ENCODE measurements around the gene ABHD8. TPM values are rescaled to one million over a fixed set of nuclear protein-coding genes. Genes with fewer than 3 reads are reported as not detected.
A peak's percentile ranks its signal among the peaks of the same experiment; 100 is the strongest.

Gene ABHD8
- total and polyA plus RNA-seq, 2 of the 4 experiments (the other 2 are of a cell fraction), result 3.9 to 10.2 TPM

DNA sequence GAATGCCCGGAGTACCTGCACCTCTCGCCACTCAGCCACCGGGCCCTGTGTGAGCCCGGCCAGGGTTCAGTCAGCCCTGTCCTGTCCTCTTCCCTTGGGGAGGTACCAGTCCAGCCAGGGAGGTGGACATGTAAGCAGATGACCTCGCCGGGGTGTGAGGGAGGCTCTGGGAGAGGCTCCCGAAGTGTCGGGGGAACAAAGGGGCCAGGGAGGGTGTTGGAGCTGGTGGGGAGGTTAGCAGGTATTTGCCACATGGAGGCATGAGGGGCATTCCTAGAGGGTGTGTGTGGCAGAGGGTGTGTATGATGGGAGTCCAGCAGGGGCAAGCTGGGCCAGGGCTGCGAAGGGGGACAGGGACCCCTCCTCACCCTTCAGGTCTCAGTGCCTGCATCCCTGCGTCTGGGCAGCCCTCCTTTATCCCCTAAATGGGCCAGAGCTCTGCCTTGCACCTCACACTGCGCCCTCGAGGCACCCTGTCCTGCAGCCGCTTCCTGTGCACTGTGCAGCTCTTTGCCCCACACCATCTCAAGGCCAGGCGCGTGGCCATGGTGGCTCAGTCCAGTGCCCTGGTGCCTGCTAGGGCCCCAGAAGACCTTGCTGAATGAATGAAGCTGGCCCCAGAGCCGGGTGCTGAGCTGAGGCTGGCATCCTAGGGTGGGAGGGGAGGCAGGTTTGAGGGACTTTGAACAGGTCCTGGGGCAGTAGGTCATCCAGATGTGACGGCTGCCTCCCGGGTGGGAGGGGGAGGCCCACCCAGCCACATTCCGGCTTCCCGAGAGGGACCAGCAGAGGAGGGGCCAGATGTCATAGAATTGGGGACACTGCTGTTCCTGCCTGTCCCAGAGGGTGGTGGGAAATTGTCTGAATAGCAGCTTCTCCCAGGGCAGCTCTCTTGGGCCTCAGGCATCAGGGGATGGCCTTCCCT lies 9.2 kb upstream of the ABHD8 start:
- Histone ChIP-seq H2AK5ac (ENCODE audit: low read depth, low read length) (peak overlapping the region; percentile 93), H3K4me2 (ENCODE audit: low read depth, low read length) (peak overlapping the region; percentile 57), H4K20me1 (ENCODE audit: insufficient read depth, low read length) (peaks cover 29% of the 10 kb centered on the region), H3K18ac (ENCODE audit: low read depth, low read length) (no peak overlapping the region), H2AK9ac (replicated peaks; ENCODE audit: low read depth, low read length, poor library complexity) (peak overlapping the region; percentile 92), H2BK5ac (ENCODE audit: low read depth, low read length, poor library complexity, severe bottlenecking) (peak overlapping the region; percentile 89), H4K91ac (ENCODE audit: insufficient read depth, low read depth, low read length) (peak overlapping the region; percentile 73), H2BK15ac (ENCODE audit: low read depth, low read length) (0 out of 3 replicates have a peak overlapping the region, but pooled peaks have one; percentile 34), H3K4me3 (ENCODE audit: insufficient read depth, low read depth, low read length) (no peak overlapping the region), H2BK20ac (ENCODE audit: low read depth, low read length) (0 out of 2 replicates have a peak overlapping the region, but pooled peaks have one; percentile 25), H4K8ac (ENCODE audit: low read depth in 2 of 2, low read length in 2 of 2) (peak overlapping the region; percentile 30 to 43; a peak in 1 of 4 replicates), H2AFZ (replicated peaks; ENCODE audit: low read length, poor library complexity) (no peak overlapping the region), H4K5ac (ENCODE audit: low read depth, low read length) (peak overlapping the region; percentile 42; the same call in 1 of the 2 replicates), H3K79me1 (ENCODE audit: low read depth in 1 of 2, low read length in 2 of 2) (peaks cover 34 to 68% of the 10 kb centered on the region in 2 experiments), H3K9me3 (ENCODE audit: control insufficient read depth, insufficient read depth, low read length) (no peaks in the 10 kb centered on the region), H3K4me1 (ENCODE audit: control insufficient read depth, insufficient read depth, low read length) (peaks cover 12% of the 10 kb centered on the region), H3K27me3 (ENCODE audit: control insufficient read depth, insufficient read depth, low read length) (no peaks in the 10 kb centered on the region), H3K27ac (ENCODE audit: insufficient read depth, low read length) (peak overlapping the region; percentile 81), H3K56ac (ENCODE audit: extremely low read depth, insufficient read depth, low read length) (no peak overlapping the region), H3K36me3 (ENCODE audit: control insufficient read depth, insufficient read depth, low read length) (peaks cover 30% of the 10 kb centered on the region), H3K9me1 (ENCODE audit: insufficient read depth, low read length) (peaks cover 17% of the 10 kb centered on the region), H2BK120ac (ENCODE audit: low read depth, low read length) (peak overlapping the region; percentile 47), H3K9ac (ENCODE audit: low read depth, low read length) (peak overlapping the region; percentile 22; the same call in 1 of the 2 replicates), H3K14ac (replicated peaks; ENCODE audit: low read depth, low read length) (peak overlapping the region; percentile 19), H3K4ac (ENCODE audit: low read depth, low read length) (peak overlapping the region; percentile 79), H3K23ac (ENCODE audit: low read depth, low read length) (0 out of 2 replicates have a peak overlapping the region, but pooled peaks have one; percentile 54)
- no peak for ATAC-seq (ENCODE audit: low read depth)
- ChIA-PET POLR2A (ENCODE audit: unreplicated experiment) (no interaction called here), CTCF (interaction anchor here (0.6 kb wide), 1 partner anchor 55 kb away, joined by 3 read pairs; no protein-coding TSS in a partner anchor)
- intact Hi-C loops (cut with micrococcal nuclease), result no loop called here
- dilution Hi-C loops (cut with HindIII; ENCODE audit: low sequenced_read_pairs, unreplicated experiment), result no loop called here
- DNase-seq, result no peak
- BruUV-seq (replicated peaks), result no TSS peak
- TF ChIP-seq, protein P1, sequence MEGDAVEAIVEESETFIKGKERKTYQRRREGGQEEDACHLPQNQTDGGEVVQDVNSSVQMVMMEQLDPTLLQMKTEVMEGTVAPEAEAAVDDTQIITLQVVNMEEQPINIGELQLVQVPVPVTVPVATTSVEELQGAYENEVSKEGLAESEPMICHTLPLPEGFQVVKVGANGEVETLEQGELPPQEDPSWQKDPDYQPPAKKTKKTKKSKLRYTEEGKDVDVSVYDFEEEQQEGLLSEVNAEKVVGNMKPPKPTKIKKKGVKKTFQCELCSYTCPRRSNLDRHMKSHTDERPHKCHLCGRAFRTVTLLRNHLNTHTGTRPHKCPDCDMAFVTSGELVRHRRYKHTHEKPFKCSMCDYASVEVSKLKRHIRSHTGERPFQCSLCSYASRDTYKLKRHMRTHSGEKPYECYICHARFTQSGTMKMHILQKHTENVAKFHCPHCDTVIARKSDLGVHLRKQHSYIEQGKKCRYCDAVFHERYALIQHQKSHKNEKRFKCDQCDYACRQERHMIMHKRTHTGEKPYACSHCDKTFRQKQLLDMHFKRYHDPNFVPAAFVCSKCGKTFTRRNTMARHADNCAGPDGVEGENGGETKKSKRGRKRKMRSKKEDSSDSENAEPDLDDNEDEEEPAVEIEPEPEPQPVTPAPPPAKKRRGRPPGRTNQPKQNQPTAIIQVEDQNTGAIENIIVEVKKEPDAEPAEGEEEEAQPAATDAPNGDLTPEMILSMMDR (conservative IDR thresholded peaks at IDR 0.05; ENCODE audit: low read depth, low read length), result no peak
- TF ChIP-seq RFX5 (IDR thresholded peaks at IDR 0.05; ENCODE audit: low read depth, low read length), result no peak
- no peak for TF ChIP-seq FOS (IDR thresholded peaks at IDR 0.05; ENCODE audit: low read depth, low read length)
- no peak for TF ChIP-seq NFE2L2 (IDR thresholded peaks at IDR 0.05; ENCODE audit: low read depth, low read length)
- TF ChIP-seq MAFK (IDR thresholded peaks at IDR 0.05; ENCODE audit: low read depth, low read length), result no peak
- TF ChIP-seq, protein P2, sequence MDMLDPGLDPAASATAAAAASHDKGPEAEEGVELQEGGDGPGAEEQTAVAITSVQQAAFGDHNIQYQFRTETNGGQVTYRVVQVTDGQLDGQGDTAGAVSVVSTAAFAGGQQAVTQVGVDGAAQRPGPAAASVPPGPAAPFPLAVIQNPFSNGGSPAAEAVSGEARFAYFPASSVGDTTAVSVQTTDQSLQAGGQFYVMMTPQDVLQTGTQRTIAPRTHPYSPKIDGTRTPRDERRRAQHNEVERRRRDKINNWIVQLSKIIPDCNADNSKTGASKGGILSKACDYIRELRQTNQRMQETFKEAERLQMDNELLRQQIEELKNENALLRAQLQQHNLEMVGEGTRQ (IDR thresholded peaks at IDR 0.05; ENCODE audit: low read depth, low read length), result no peak
- no peak for TF ChIP-seq CEBPB (IDR thresholded peaks at IDR 0.05; ENCODE audit: low read depth, low read length)
- no peak for TF ChIP-seq POLR2A (IDR thresholded peaks at IDR 0.05; ENCODE audit: low read depth, low read length)
- in situ Hi-C loops (cut with MboI; ENCODE audit: low sequenced_read_pairs), result no loop called here
- 62% methylated on average over 4 of the region's 20 CpGs; no CpG with 5 or more reads in 1 of the 2 experiments for WGBS, 2 experiments (ENCODE audit: extremely low coverage in 2 of 2, insufficient read length in 1 of 2)

Data from IMR-90 (cell line).